Measurements from ENCODE around the gene KIN.
"Not testable (repeated sequence)": the region's sequence is repeated elsewhere in the genome, so short reads cannot be mapped to it uniquely, and the experiment has no call there.

Gene KIN

GRCh38 chr10:7792541-7792940 lies 4.7 kb upstream of the KIN start:
- DNase-seq: no peak

GRCh38 chr10:7789390-7789789 lies 1.6 kb upstream of the KIN start:
- no peak for DNase-seq

- DNase-seq: no peak
Observed at GRCh38 chr10:7788639-7789286, 970 bp upstream of the KIN start.

GRCh38 chr10:7787150-7787856 lies 490 bp downstream of the KIN start:
- DNase-seq: no peak

GRCh38 chr10:7786430-7786829 lies 1.4 kb downstream of the KIN start:
- DNase-seq: no peak

- not testable (repeated sequence) for DNase-seq
Observed at GRCh38 chr10:7782194-7782593, 5.6 kb downstream of the KIN start.

GRCh38 chr10:7776777-7777176 lies 11.0 kb downstream of the KIN start:
- no peak for DNase-seq

- no peak for DNase-seq
Observed at GRCh38 chr10:7773845-7774801, 13.7 kb downstream of the KIN start.

- no peak for DNase-seq
Observed at GRCh38 chr10:7768417-7768816, 19.4 kb downstream of the KIN start.

GRCh38 chr10:7767209-7767608 lies 20.6 kb downstream of the KIN start:
- DNase-seq: no peak

GRCh38 chr10:7766241-7766640 lies 21.6 kb downstream of the KIN start:
- DNase-seq: no peak

GRCh38 chr10:7763929-7764328 lies 23.9 kb downstream of the KIN start:
- DNase-seq: no peak

GRCh38 chr10:7756360-7756992 lies 31.3 kb downstream of the KIN start:
- DNase-seq: no peak

- DNase-seq: no peak
Observed at GRCh38 chr10:7755103-7755502, 32.7 kb downstream of the KIN start.

GRCh38 chr10:7752251-7752650 lies 35.5 kb downstream of the KIN start:
- DNase-seq: no peak

GRCh38 chr10:7750222-7750621 lies 37.6 kb downstream of the KIN start:
- no peak for DNase-seq

- DNase-seq: not testable (repeated sequence)
Observed at GRCh38 chr10:7748637-7749036, 39.2 kb downstream of the KIN start.

GRCh38 chr10:7744307-7744706 lies 43.5 kb downstream of the KIN start:
- DNase-seq: no peak

- DNase-seq: no peak
Observed at GRCh38 chr10:7738536-7739407, 49.0 kb downstream of the KIN start.

- no peak for DNase-seq
Observed at GRCh38 chr10:7734821-7735220, 53.0 kb downstream of the KIN start.

GRCh38 chr10:7722927-7723529 lies 64.8 kb downstream of the KIN start:
- DNase-seq: no peak

GRCh38 chr10:7720478-7720877 lies 67.3 kb downstream of the KIN start:
- no peak for DNase-seq
